Forelimb muscle (tissue), 1 donor: ENCODE results near the gene WDR48. TPM values are rescaled to one million over a fixed set of nuclear protein-coding genes. Genes with fewer than 3 reads are reported as not detected.
"Not testable (repeated sequence)": the region's sequence is repeated elsewhere in the genome, so short reads cannot be mapped to it uniquely, and the experiment has no call there.

Experiments
- DNase-seq: peaks from one replicate; pipeline ENCODE4 v3.0.0-alpha.2; 2013; ENCODE audit warnings: low read depth
- polyA plus RNA-seq: library from polyadenylated mRNA; unstranded; fragments of 120-200 nt; gene quantifications from one replicate; pipeline ENCODE4 v1.2.1, GENCODE V29; 2013; ENCODE audit not compliant: insufficient read length

WDR48 gene
- polyA plus RNA-seq, result 39.0 TPM

GRCh38 chr3:39051649-39052561 is at the start of gene WDR48, which contains the start of gene SCN11A:
Gene WDR48, plus strand, starts transcription at chr3:39052016. Its CDS starts 10 bp downstream, at chr3:39052026.
Gene SCN11A, minus strand, starts transcription at chr3:39051944. Its CDS starts 101,582 bp downstream, at chr3:38950362.
- DNase-seq, result peak; percentile 94

DNA sequence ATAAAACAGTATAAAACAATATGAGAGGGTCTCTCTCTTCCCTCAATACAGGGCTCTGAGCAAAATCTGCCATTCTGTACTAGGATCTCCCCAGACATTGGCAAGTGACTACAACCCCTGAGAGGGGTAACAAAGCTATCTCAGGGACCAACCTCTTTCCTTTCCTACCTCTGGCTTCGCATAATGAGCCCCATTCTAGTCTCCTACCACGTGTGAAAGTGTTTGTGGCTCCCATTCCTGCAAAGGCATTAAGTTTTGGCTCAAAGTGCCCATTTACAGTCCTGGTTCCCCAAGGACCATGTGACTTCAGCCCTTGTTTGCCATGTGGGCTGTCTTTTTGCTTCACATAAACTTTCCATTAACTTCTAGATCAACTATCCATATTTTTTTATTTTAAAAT is 46.5 kb upstream of the WDR48 start:
- no peak for DNase-seq

GRCh38 chr3:39011191-39011736 is 40.6 kb upstream of the WDR48 start:
- no peak for DNase-seq

- DNase-seq, result no peak
Observed at GRCh38 chr3:39013289-39013688, 38.5 kb upstream of the WDR48 start.

GRCh38 chr3:39013921-39014509 is 37.8 kb upstream of the WDR48 start:
- DNase-seq, result no peak

GRCh38 chr3:39015418-39015817 is 36.4 kb upstream of the WDR48 start:
- DNase-seq, result no peak

DNA sequence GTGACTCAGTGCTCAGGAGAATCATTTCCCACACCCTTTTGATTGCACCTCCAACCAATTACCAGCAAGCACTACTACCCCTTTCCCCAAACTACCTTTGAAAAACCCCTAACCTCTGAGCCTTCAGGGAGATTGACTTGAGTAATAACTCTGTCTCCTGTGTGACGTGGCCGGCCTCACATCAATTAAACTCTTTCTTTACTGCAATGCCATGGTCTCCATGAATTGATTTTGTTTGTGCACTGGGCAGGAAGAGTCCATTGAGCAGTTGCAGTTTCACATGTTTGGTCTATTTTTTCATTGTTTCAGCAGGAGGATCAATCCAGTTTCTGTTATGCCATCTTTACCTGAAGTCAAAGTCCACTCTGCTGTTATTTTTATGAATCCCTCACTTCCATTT is 32.5 kb upstream of the WDR48 start:
- no peak for DNase-seq

- DNase-seq, result no peak
Observed at GRCh38 chr3:39021029-39021428, 30.8 kb upstream of the WDR48 start.

- DNase-seq, result no peak
Observed at GRCh38 chr3:39021465-39022285, 30.1 kb upstream of the WDR48 start.

- DNase-seq, result no peak
Observed at GRCh38 chr3:39022286-39022630, 29.6 kb upstream of the WDR48 start.

DNA sequence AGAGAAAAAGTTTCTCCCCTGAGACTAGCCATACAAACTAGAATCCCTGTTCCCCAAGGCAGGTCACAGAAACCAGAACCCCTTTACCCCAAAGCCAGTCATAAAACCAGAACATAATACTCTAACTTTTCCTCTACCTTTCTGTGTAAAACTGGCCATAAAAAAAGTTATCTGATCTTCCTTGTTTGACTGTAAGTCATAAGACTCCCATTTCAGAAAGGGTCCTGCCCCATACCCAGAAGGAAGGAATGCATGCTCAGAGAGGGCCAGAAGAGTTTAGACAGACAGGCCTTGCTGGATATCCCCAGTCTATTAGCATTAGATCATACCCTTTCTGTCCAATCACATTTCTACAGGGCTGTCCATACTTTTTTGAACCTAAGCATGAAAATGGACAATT is 27.3 kb upstream of the WDR48 start:
- no peak for DNase-seq

- DNase-seq, result no peak
Observed at GRCh38 chr3:39025222-39025970, 26.4 kb upstream of the WDR48 start.

DNA sequence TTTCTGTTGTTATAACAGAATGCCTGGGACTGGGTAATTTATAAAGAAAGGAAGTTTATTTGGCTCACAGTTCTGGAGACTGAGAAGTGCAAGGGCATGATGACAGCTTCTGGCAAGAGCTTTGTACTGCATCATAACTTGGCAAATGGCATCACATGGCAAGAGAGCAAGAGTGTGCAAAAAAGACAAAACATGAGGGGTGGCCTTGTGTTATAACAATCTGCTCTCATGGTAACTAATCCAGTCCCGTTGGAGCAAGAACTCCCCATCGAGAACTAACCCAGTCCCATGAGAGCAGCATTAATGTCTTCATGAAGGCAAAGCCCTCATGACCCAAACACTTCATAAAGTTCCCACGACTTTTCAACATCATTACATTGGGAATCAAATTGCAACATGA is 23.3 kb upstream of the WDR48 start:
- DNase-seq, result no peak

DNA sequence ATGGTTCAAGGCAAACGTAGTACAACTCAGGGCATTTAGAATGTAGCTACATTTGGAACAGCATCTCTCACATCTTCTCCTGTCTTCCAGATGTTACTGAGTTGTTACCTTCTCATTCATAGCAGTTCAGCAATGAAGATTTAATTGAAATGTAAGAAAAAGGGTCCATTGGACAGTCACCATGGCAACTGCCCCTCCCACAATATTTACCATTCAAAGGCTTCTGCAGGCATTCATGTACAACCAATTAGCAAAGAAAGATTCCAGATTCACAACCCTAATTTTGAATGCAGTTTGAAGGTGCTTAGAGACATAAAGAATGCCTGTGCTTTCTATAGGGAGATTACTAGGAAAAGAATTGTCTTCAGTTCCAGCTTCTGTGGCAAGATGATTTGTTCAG is 22.3 kb upstream of the WDR48 start:
- no peak for DNase-seq

DNA sequence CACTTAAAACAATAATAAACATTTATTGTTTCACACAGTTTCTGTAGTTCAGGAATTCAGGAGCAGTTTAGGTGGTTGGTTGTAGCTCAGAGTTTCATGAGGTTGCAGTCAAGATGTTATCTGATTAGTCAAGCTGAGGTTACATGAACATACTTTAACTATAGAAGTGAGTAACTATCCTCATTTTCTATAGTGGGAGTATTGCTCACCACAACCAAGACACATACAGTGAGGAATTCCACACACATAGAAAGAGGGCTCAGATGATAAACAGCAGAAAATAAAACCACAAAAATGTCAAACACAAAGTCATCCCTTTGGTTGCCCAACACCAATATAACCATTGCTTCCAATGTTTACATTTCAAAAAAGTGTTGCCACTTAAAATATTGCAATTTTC is 13.7 kb upstream of the WDR48 start:
- no peak for DNase-seq

DNA sequence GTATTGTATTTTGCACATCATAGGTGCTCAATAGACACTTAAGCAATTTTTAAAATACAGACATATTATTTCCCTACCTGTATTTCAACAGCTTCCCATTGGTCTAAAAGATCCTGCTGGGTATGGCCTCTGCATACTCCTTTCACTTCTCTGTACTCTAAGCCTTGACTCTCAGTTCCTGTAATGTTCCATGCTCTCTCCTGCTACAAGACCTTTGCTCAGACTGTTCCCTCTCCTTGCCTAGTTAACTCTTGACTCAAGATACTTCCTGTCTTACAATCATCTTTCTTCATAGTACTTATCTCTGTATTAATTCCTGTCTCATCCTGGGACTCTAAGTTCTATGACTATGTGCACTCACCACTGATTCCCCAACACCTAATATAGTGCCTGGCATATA is 1.8 kb upstream of the WDR48 start:
- DNase-seq, result no peak

DNA sequence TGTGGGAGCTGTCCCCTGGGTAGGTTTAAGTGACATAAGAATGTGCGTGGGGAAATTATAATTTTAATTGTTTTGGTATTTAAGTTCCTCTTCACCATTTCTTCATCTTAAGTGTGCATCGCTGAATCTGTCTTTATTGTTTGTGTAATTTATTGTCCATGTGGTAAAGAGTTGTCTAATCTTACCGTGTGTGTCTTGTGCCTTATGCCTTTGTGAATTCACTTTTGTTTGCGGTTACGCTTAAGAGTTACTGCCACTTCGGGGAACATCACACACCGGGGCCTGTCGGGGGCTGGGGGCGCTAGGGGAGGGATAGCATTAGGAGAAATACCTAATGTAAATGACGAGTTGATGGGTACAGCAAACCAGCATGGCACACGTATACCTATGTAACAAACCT is 767 bp downstream of the WDR48 start:
- no peak for DNase-seq

- DNase-seq, result no peak
Observed at GRCh38 chr3:39053696-39054095, 1.9 kb downstream of the WDR48 start.

DNA sequence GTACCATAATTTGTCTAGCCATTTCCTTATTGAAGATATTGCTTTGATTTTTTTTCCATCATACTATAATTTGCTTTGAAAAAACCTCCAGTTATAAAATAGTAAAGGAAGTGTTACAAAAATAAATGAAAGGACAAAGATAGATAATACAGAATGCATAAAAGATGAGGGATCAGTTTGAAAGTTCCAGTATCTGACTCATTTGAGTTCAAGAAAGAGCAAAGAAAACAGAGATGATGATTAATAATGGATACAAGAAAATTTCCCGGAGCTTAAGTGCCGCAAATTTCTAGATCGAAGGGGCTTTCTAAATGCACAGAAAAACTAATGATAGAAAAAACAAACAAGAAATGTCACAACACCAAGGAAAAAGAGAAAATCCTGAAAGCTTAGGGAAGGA is 4.3 kb downstream of the WDR48 start:
- DNase-seq, result no peak

DNA sequence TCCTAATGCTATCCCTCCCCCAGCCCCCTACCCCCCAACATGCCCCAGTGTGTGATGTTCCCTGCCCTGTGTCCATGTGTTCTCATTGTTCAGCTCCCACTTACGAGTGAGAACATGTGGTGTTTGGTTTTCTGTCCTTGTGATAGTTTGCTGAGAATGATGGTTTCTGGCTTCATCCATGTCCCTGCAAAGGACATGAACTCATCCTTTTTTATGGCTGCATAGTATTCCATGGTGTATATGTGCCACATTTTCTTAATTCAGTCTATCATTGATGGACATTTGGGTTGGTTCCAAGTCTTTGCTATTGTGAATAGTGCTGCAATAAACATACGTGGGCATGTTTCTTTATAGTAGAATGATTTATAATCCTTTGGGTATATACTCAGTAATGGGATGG is 9.4 kb downstream of the WDR48 start:
- not testable (repeated sequence) for DNase-seq

DNA sequence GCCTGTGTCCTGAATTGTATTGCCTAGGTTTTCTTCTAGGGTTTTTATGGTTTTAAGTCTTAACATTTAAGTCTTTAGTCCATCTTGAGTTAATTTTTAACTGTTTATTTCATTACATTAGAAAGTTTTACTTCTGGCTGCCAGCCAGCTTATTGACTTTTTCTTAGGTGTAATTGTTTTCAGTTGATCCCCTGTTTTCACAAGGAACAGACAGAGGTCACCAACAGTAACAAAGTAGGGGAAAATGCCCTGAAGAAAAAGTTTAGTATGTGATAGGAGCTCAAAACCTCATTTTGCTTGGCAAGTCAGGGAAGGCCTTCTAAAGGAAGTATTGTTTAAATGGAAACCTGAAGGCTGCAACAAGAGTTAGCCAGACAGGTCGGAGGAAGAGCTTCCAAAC is 10.4 kb downstream of the WDR48 start:
- no peak for DNase-seq
